NCI-H748 (cell line): ENCODE results near the gene TIAM2.

ENCODE experiments used
- DNase-seq: peaks from one replicate; lab custom pipeline; 2025; ENCODE audit not compliant: unreplicated experiment; lab: John Stamatoyannopoulos, UW

The TIAM2 gene

GRCh38 chr6:155272353-155273232 lies 277.5 kb downstream of the TIAM2 start:
- no peak for DNase-seq

GRCh38 chr6:155273431-155273830 lies 278.3 kb downstream of the TIAM2 start:
- no peak for DNase-seq

GRCh38 chr6:155274106-155274505 lies 279.0 kb downstream of the TIAM2 start:
- no peak for DNase-seq

- DNase-seq, result no peak
Measured at GRCh38 chr6:155274533-155274932, 279.4 kb downstream of the TIAM2 start.

GRCh38 chr6:155275808-155276480 lies 280.8 kb downstream of the TIAM2 start:
- no peak for DNase-seq

- no peak for DNase-seq
Measured at GRCh38 chr6:155276638-155277037, 281.5 kb downstream of the TIAM2 start.

GRCh38 chr6:155278319-155279049 lies 283.4 kb downstream of the TIAM2 start:
- no peak for DNase-seq

GRCh38 chr6:155284775-155285174 lies 289.7 kb downstream of the TIAM2 start:
- no peak for DNase-seq

GRCh38 chr6:155287762-155288161 lies 292.6 kb downstream of the TIAM2 start:
- DNase-seq, result no peak

GRCh38 chr6:155290491-155290890 lies 295.4 kb downstream of the TIAM2 start:
- DNase-seq, result no peak

- DNase-seq, result no peak
Measured at GRCh38 chr6:155291291-155291690, 296.2 kb downstream of the TIAM2 start.

- no peak for DNase-seq
Measured at GRCh38 chr6:155292711-155293110, 297.6 kb downstream of the TIAM2 start.

GRCh38 chr6:155297669-155298068 lies 302.6 kb downstream of the TIAM2 start:
- DNase-seq, result no peak

GRCh38 chr6:155301867-155302266 lies 306.8 kb downstream of the TIAM2 start:
- no peak for DNase-seq

- DNase-seq, result no peak
Measured at GRCh38 chr6:155303361-155303870, 308.3 kb downstream of the TIAM2 start.

- DNase-seq, result no peak
Measured at GRCh38 chr6:155306958-155307357, 311.8 kb downstream of the TIAM2 start.
